IMR-90 (cell line): ENCODE data around the gene LRRC55. TPM values are rescaled to one million over a fixed set of nuclear protein-coding genes. Genes with fewer than 3 reads are reported as not detected.

ENCODE experiments used
- ATAC-seq: fragments of 200-7000 bp; cut with Tn5 transposase; 2 replicates; pipeline ENCODE4 v1.9.1; 2020; ENCODE audit warnings: low read depth, mild to moderate bottlenecking, moderate library complexity
- BruUV-seq: library from RNA; stranded (reverse); fragments of 400-500 nt; replicated peaks from 2 replicates; lab custom pipeline; 2021; lab: Mats Ljungman, UMichigan
- CTCF ChIA-PET: fragments of 300-600 bp; formaldehyde crosslinking; extraction: SDS; loops from one replicate; lab custom pipeline; 2021; ENCODE audit warnings: antibody characterized with exemption; lab: Yijun Ruan, JAX
- POLR2A ChIA-PET: fragments of 300-600 bp; sonication (Branson Sonifier 250); formaldehyde crosslinking; loops from one replicate; lab custom pipeline; 2022; ENCODE audit warnings: antibody characterized with exemption; ENCODE audit not compliant: unreplicated experiment; lab: Charles Lee
- DNase-seq: peaks from one replicate; pipeline ENCODE4 v3.0.0; 2013
- H2AFZ ChIP-seq: replicated peaks from 2 replicates; pipeline ENCODE3; 2013; ENCODE audit warnings: low read length, mild to moderate bottlenecking; ENCODE audit not compliant: poor library complexity
- H2AK5ac ChIP-seq: 2 replicates; pipeline ENCODE4 v1.6.1; 2013; ENCODE audit warnings: low read depth, low read length, inconsistent platforms
- H2AK9ac ChIP-seq: replicated peaks from 2 replicates; pipeline ENCODE3; 2013; ENCODE audit warnings: mild to moderate bottlenecking, low read depth, low read length, moderate library complexity; ENCODE audit not compliant: poor library complexity
- H2BK120ac ChIP-seq: 2 replicates; pipeline ENCODE4 v1.6.1; 2013; ENCODE audit warnings: low read depth, low read length, inconsistent platforms
- H2BK15ac ChIP-seq: 3 replicates; pipeline ENCODE4 v1.6.1; 2013; ENCODE audit warnings: low read depth, low read length, inconsistent platforms
- H2BK20ac ChIP-seq: 2 replicates; pipeline ENCODE4 v1.6.1; 2013; ENCODE audit warnings: low read depth, mild to moderate bottlenecking, inconsistent platforms, low read length, moderate library complexity
- H2BK5ac ChIP-seq: 2 replicates; pipeline ENCODE4 v1.6.1; 2013; ENCODE audit warnings: mild to moderate bottlenecking, low read depth, low read length, inconsistent platforms; ENCODE audit not compliant: poor library complexity, severe bottlenecking
- H3K14ac ChIP-seq: replicated peaks from 2 replicates; pipeline ENCODE4 v1.6.1; 2013; ENCODE audit warnings: low read depth, low read length, inconsistent platforms
- H3K18ac ChIP-seq: 2 replicates; pipeline ENCODE4 v1.6.1; 2013; ENCODE audit warnings: low read depth, low read length, control low read depth
- H3K23ac ChIP-seq: 2 replicates; pipeline ENCODE4 v1.6.1; 2013; ENCODE audit warnings: low read depth, low read length, inconsistent platforms
- H3K27ac ChIP-seq: 2 replicates; pipeline ENCODE4 v1.5.1; 2013; ENCODE audit warnings: mild to moderate bottlenecking, control low read depth, low read length; ENCODE audit not compliant: insufficient read depth
- H3K27me3 ChIP-seq: 2 replicates; pipeline ENCODE4 v1.6.1; 2013; ENCODE audit warnings: low read length; ENCODE audit not compliant: control insufficient read depth, insufficient read depth
- H3K36me3 ChIP-seq: 2 replicates; pipeline ENCODE4 v1.6.1; 2013; ENCODE audit warnings: low read length, mixed read lengths; ENCODE audit not compliant: control insufficient read depth, insufficient read depth
- H3K4ac ChIP-seq: 2 replicates; pipeline ENCODE4 v1.6.1; 2013; ENCODE audit warnings: low read depth, low read length, inconsistent platforms
- H3K4me1 ChIP-seq: 2 replicates; pipeline ENCODE4 v1.6.1; 2013; ENCODE audit warnings: low read length, mixed read lengths; ENCODE audit not compliant: control insufficient read depth, insufficient read depth
- H3K4me2 ChIP-seq: 2 replicates; pipeline ENCODE4 v1.6.1; 2013; ENCODE audit warnings: low read depth, mild to moderate bottlenecking, control low read depth, low read length, moderate library complexity
- H3K4me3 ChIP-seq: 2 replicates; pipeline ENCODE4 v1.5.1; 2013; ENCODE audit warnings: low read depth, mild to moderate bottlenecking, control low read depth, low read length, moderate library complexity; ENCODE audit not compliant: insufficient read depth
- H3K56ac ChIP-seq: 2 replicates; pipeline ENCODE4 v1.6.1; 2013; ENCODE audit warnings: low read length, inconsistent platforms; ENCODE audit not compliant: insufficient read depth; ENCODE audit errors: extremely low read depth
- H3K79me1 ChIP-seq, 2 experiments: 2 replicates each; pipeline ENCODE4 v1.6.1; 2013; ENCODE audit warnings: low read length in 2 of 2, inconsistent platforms in 1 of 2, low read depth in 1 of 2
- H3K9ac ChIP-seq: 2 replicates; pipeline ENCODE4 v1.6.1; 2013; ENCODE audit warnings: low read depth, low read length, control low read depth
- H3K9me1 ChIP-seq: 2 replicates; pipeline ENCODE4 v1.6.1; 2013; ENCODE audit warnings: low read length, inconsistent platforms; ENCODE audit not compliant: insufficient read depth
- H3K9me3 ChIP-seq: 2 replicates; pipeline ENCODE4 v1.6.1; 2013; ENCODE audit warnings: low read length; ENCODE audit not compliant: control insufficient read depth, insufficient read depth
- H4K20me1 ChIP-seq: 2 replicates; pipeline ENCODE4 v1.6.1; 2013; ENCODE audit warnings: low read length, inconsistent platforms; ENCODE audit not compliant: insufficient read depth
- H4K5ac ChIP-seq: 2 replicates; pipeline ENCODE4 v1.6.1; 2013; ENCODE audit warnings: mild to moderate bottlenecking, low read depth, low read length, control low read depth
- H4K8ac ChIP-seq, 2 experiments: 2 replicates each; pipeline ENCODE4 v1.6.1; 2013; ENCODE audit warnings: low read depth in 2 of 2, low read length in 2 of 2, control low read depth in 1 of 2, inconsistent platforms in 1 of 2
- H4K91ac ChIP-seq: 2 replicates; pipeline ENCODE4 v1.6.1; 2013; ENCODE audit warnings: low read depth, low read length, inconsistent platforms; ENCODE audit not compliant: insufficient read depth
- BHLHE40 ChIP-seq: fragments of 150-350 bp; IDR thresholded peaks from 2 replicates; pipeline ENCODE4 v1.6.1; 2016; ENCODE audit warnings: mild to moderate bottlenecking, low read depth, low read length
- CEBPB ChIP-seq: IDR thresholded peaks from 2 replicates; pipeline ENCODE4 v1.6.1; 2012; ENCODE audit warnings: low read depth, low read length, improper control_type of control experiment
- CHD1 ChIP-seq: IDR thresholded peaks from 2 replicates; pipeline ENCODE4 v1.6.1; 2012; ENCODE audit warnings: low read depth, low read length, improper control_type of control experiment
- CTCF ChIP-seq: conservative IDR thresholded peaks from 2 replicates; pipeline ENCODE4 v1.5.1; 2012; ENCODE audit warnings: mild to moderate bottlenecking, low read depth, low read length, improper control_type of control experiment
- ELK1 ChIP-seq: fragments of 150-350 bp; IDR thresholded peaks from 2 replicates; pipeline ENCODE4 v1.6.1; 2016; ENCODE audit warnings: low read depth, mild to moderate bottlenecking, low read length, moderate library complexity, borderline replicate concordance
- MXI1 ChIP-seq: IDR thresholded peaks from 2 replicates; pipeline ENCODE4 v1.6.1; 2012; ENCODE audit warnings: low read depth, mild to moderate bottlenecking, low read length, moderate library complexity, borderline replicate concordance
- RAD21 ChIP-seq: IDR thresholded peaks from 2 replicates; pipeline ENCODE4 v1.6.1; 2012; ENCODE audit warnings: low read length, improper control_type of control experiment
- RCOR1 ChIP-seq: IDR thresholded peaks from 2 replicates; pipeline ENCODE4 v1.6.1; 2012; ENCODE audit warnings: mild to moderate bottlenecking, low read length, improper control_type of control experiment; ENCODE audit not compliant: insufficient replicate concordance
- RFX5 ChIP-seq: IDR thresholded peaks from 2 replicates; pipeline ENCODE4 v1.8.0; 2012; ENCODE audit warnings: low read depth, mild to moderate bottlenecking, low read length, moderate library complexity
- WGBS, 2 experiments: methylation state at CpG; one replicate each; pipeline versions ENCODE4 v1.1.5 to v1.1.7; 2013; ENCODE audit warnings: missing lambda C conversion rate in 2 of 2; ENCODE audit not compliant: insufficient read length in 1 of 2; ENCODE audit errors: extremely low coverage in 2 of 2; 5-methylcytosine and 5-hydroxymethylcytosine counted together
- dilution Hi-C: fragments of 300-500 bp; cut with HindIII; formaldehyde crosslinking; loops from one replicate; pipeline ENCODE4 v1.14.3; 2018; ENCODE audit warnings: low sequenced_read_pairs; ENCODE audit not compliant: unreplicated experiment
- in situ Hi-C: fragments of 300-500 bp; cut with MboI; formaldehyde crosslinking; loops from 3 replicates; pipeline ENCODE4 v1.14.3; 2019; ENCODE audit warnings: low sequenced_read_pairs, inconsistent platforms, mixed read lengths
- intact Hi-C: fragments of 100-400 bp; cut with micrococcal nuclease; formaldehyde crosslinking; loops from 2 replicates; pipeline ENCODE4 v1.10.0; 2022
- polyA plus RNA-seq, 3 experiments: library from polyadenylated mRNA; depleted of rRNA; stranded (reverse); fragments of >200 nt; gene quantifications; 2 replicates each; pipeline ENCODE4 v1.2.3, GENCODE V29; 2012; ENCODE audit warnings: low replicate concordance in 1 of 3
- total RNA-seq: library from RNA; depleted of rRNA; stranded (reverse); fragments of >200 nt; gene quantifications from 2 replicates; pipeline ENCODE4 v1.2.3, GENCODE V29; 2012

LRRC55 gene
- total and polyA plus RNA-seq, 2 of the 4 experiments (the other 2 are of a cell fraction) = not detected

- CTCF ChIA-PET = no interaction called here
These were observed 19.4 kb upstream of the LRRC55 start for GRCh38 chr11:57162179-57162898.

More at GRCh38 chr11:57162179-57162898, 19.4 kb upstream of the LRRC55 start:
- no peaks in the 10 kb centered on the region for H4K20me1 ChIP-seq
- no peak overlapping the region for H4K91ac ChIP-seq
- dilution Hi-C loops = no loop called here
- H2BK120ac ChIP-seq = no peak overlapping the region
- no peak overlapping the region for H3K9ac ChIP-seq
- POLR2A ChIA-PET = no interaction called here
- no peaks in the 10 kb centered on the region for H3K4me1 ChIP-seq
- no peak overlapping the region for H3K18ac ChIP-seq
- H4K8ac ChIP-seq = no peak overlapping the region
- BruUV-seq = no TSS peak
- intact Hi-C loops = no loop called here
- no peak overlapping the region for H2AK9ac ChIP-seq
- no peak overlapping the region for H2BK20ac ChIP-seq
- peaks cover 6% of the 10 kb centered on the region for H3K27me3 ChIP-seq
- in situ Hi-C loops = no loop called here
- no peak overlapping the region for H3K27ac ChIP-seq
- H2AK5ac ChIP-seq = no peak overlapping the region
- no peaks in the 10 kb centered on the region for H3K9me3 ChIP-seq
- no peak overlapping the region for H4K5ac ChIP-seq
- TF ChIP-seq CTCF (no peak), CEBPB (no peak), MXI1 (no peak), BHLHE40 (no peak), ELK1 (no peak), RCOR1 (no peak), CHD1 (no peak), RAD21 (no peak), RFX5 (no peak)
- DNase-seq = no peak
- no peak for ATAC-seq
- no peak overlapping the region for H3K4ac ChIP-seq
- H2BK5ac ChIP-seq = no peak overlapping the region
- no peak overlapping the region for H3K23ac ChIP-seq
- H3K14ac ChIP-seq = no peak overlapping the region
- H3K36me3 ChIP-seq = no peaks in the 10 kb centered on the region
- H3K79me1 ChIP-seq = no peaks in the 10 kb centered on the region
- no peaks in the 10 kb centered on the region for H3K9me1 ChIP-seq
- WGBS, 2 experiments = no CpG with 5 or more reads among the region's 6 CpGs
- H2AFZ ChIP-seq = no peak overlapping the region
- no peak overlapping the region for H2BK15ac ChIP-seq
- H3K56ac ChIP-seq = no peak overlapping the region
- no peak overlapping the region for H3K4me2 ChIP-seq
- no peak overlapping the region for H3K4me3 ChIP-seq
